Breast epithelium (tissue), 4 donors: ENCODE data around the gene MORN1. TPM values are rescaled to one million over a fixed set of nuclear protein-coding genes. Genes with fewer than 3 reads are reported as not detected.

Experiments
- DNase-seq, 2 donors: peaks; one replicate each; pipeline ENCODE4 v3.0.0-alpha.2; 2019; ENCODE audit warnings: low spot score in 2 of 2
- H3K27ac ChIP-seq, 2 donors: fragments of 200-600 bp; sonication (generic) in 1 of 2; one replicate each; pipeline ENCODE4 v1.5.1; 2016 to 2019; ENCODE audit warnings: mild to moderate bottlenecking in 1 of 2
- H3K27me3 ChIP-seq, 2 donors: fragments of 200-600 bp; sonication (generic) in 1 of 2; one replicate each; pipeline versions ENCODE4 v1.5.1 to v1.6.0; 2017 to 2019; ENCODE audit warnings: control low read depth in 1 of 2, mild to moderate bottlenecking in 1 of 2
- H3K36me3 ChIP-seq: fragments of 200-600 bp; one replicate; pipeline ENCODE4 v1.5.1; 2019
- H3K4me1 ChIP-seq, 2 donors: fragments of 200-600 bp; sonication (generic); one replicate each; pipeline ENCODE4 v1.5.1; 2016 to 2019; ENCODE audit warnings: control low read depth in 1 of 2
- H3K4me3 ChIP-seq, 3 donors: fragments of 200-600 bp; sonication (generic); 1 replicate in 2 of 3; 2 replicates in 1 of 3; pipeline ENCODE4 v1.5.1; 2016 to 2019; ENCODE audit warnings: mild to moderate bottlenecking in 3 of 3, moderate library complexity in 2 of 3
- H3K9me3 ChIP-seq, 2 donors: fragments of 200-600 bp; sonication (generic) in 1 of 2; one replicate each; pipeline ENCODE4 v1.5.1; 2016 to 2019; ENCODE audit warnings: control low read depth in 1 of 2
- CTCF ChIP-seq, 3 donors: fragments of 450-650 bp; IDR thresholded peaks; one replicate each; pipeline ENCODE4 v1.5.1; 2016 to 2017; ENCODE audit warnings: antibody characterized with exemption in 3 of 3, mild to moderate bottlenecking in 3 of 3, moderate library complexity in 3 of 3
- POLR2A ChIP-seq: fragments of 450-650 bp; IDR thresholded peaks from one replicate; pipeline ENCODE4 v1.6.1; 2016; ENCODE audit warnings: antibody characterized with exemption, mild to moderate bottlenecking, moderate library complexity
- POLR2AphosphoS5 ChIP-seq, 3 donors: sonication (generic); formaldehyde crosslinking; IDR thresholded peaks; one replicate each; pipeline ENCODE4 v1.6.1; 2017; ENCODE audit warnings: antibody characterized with exemption in 3 of 3
- intact Hi-C: fragments of 100-400 bp; cut with DNase I; formaldehyde crosslinking; loops from one replicate; pipeline ENCODE4 v1.15.1; 2023; ENCODE audit warnings: low total_unique reads
- total RNA-seq, 3 donors: library from RNA; depleted of rRNA; stranded (reverse); fragments of >200 nt; gene quantifications; one replicate each; pipeline ENCODE4 v1.1.0, GENCODE V29; 2016

Gene MORN1
- total RNA-seq, 3 donors from 2014 or later: 4.0 to 18.1 (median 17.7) TPM

GRCh38 chr1:2326524-2326923 lies 64.8 kb downstream of the MORN1 start:
- H3K4me3 ChIP-seq: no peak overlapping the region
- H3K4me1 ChIP-seq: peaks cover 5 to 9% of the 10 kb centered on the region in 2 donors
- intact Hi-C loops: no loop called here
- no peaks in the 10 kb centered on the region for H3K27me3 ChIP-seq
- no peaks in the 10 kb centered on the region for H3K36me3 ChIP-seq
- H3K27ac ChIP-seq: no peak overlapping the region
- H3K9me3 ChIP-seq: no peaks in the 10 kb centered on the region
- DNase-seq: peak in 1 of 2 donors; percentile 78
- TF ChIP-seq POLR2AphosphoS5 (IDR thresholded peaks at IDR 0.05) (no peak), POLR2A (no peak), CTCF (IDR thresholded peaks at IDR 0.05) (no peak)

- no peak overlapping the region for H3K27ac ChIP-seq
- no peak overlapping the region for H3K4me3 ChIP-seq
- no peaks in the 10 kb centered on the region for H3K9me3 ChIP-seq
- H3K4me1 ChIP-seq: peaks cover 11% of the 10 kb centered on the region in 2 donors
- intact Hi-C loops: no loop called here
- no peaks in the 10 kb centered on the region for H3K36me3 ChIP-seq
- no peak for TF ChIP-seq POLR2A
- TF ChIP-seq POLR2AphosphoS5 (IDR thresholded peaks at IDR 0.05): no peak
- no peak for DNase-seq
- H3K27me3 ChIP-seq: no peaks in the 10 kb centered on the region
Measured at GRCh38 chr1:2324553-2325366, 66.6 kb downstream of the MORN1 start.

GRCh38 chr1:2323451-2323974 lies 67.8 kb downstream of the MORN1 start:
- no peak overlapping the region for H3K4me3 ChIP-seq
- H3K27me3 ChIP-seq: no peaks in the 10 kb centered on the region
- no peak for DNase-seq
- intact Hi-C loops: no loop called here
- H3K9me3 ChIP-seq: no peaks in the 10 kb centered on the region
- peaks cover 11 to 16% of the 10 kb centered on the region in 2 donors for H3K4me1 ChIP-seq
- TF ChIP-seq CTCF (IDR thresholded peaks at IDR 0.05) (no peak), POLR2A (no peak), POLR2AphosphoS5 (IDR thresholded peaks at IDR 0.05) (no peak)
- H3K27ac ChIP-seq: peak overlapping the region; percentile 94 to 97
- H3K36me3 ChIP-seq: no peaks in the 10 kb centered on the region

- Histone ChIP-seq H3K36me3 (no peaks in the 10 kb centered on the region), H3K4me3 (peak overlapping the region in 2 of 3 donors; percentile 28 to 45), H3K4me1 (peaks cover 11 to 16% of the 10 kb centered on the region in 2 donors), H3K27ac (peak overlapping the region; percentile 94 to 97), H3K9me3 (no peaks in the 10 kb centered on the region), H3K27me3 (no peaks in the 10 kb centered on the region)
- intact Hi-C loops: loop anchor here (1.0 kb wide), 1 partner anchor 25 kb away; no protein-coding TSS in a partner anchor
- DNase-seq: peak; percentile 77 to 89
- TF ChIP-seq POLR2AphosphoS5 (IDR thresholded peaks at IDR 0.05) (no peak), CTCF (IDR thresholded peaks at IDR 0.05) (no peak), POLR2A (no peak)
Measured at GRCh38 chr1:2322581-2323211, 68.7 kb downstream of the MORN1 start.

- Histone ChIP-seq H3K9me3 (no peaks in the 10 kb centered on the region), H3K27me3 (no peaks in the 10 kb centered on the region), H3K4me3 (peak overlapping the region in 2 of 3 donors; percentile 28 to 45), H3K4me1 (peaks cover 11 to 16% of the 10 kb centered on the region in 2 donors), H3K36me3 (no peaks in the 10 kb centered on the region), H3K27ac (peak overlapping the region; percentile 94 to 97)
- TF ChIP-seq POLR2A: no peak
- peak; percentile 70 to 81 (median 79) for TF ChIP-seq POLR2AphosphoS5 (IDR thresholded peaks at IDR 0.05)
- peak in 1 of 3 donors; percentile 37 for TF ChIP-seq CTCF (IDR thresholded peaks at IDR 0.05)
- peak; percentile 88 to 90 for DNase-seq
- intact Hi-C loops: loop anchor here (1.0 kb wide), 1 partner anchor 25 kb away; no protein-coding TSS in a partner anchor
Measured at GRCh38 chr1:2322065-2322571, 69.2 kb downstream of the MORN1 start.
